GM18517 (cell line): ENCODE data around the gene FAM13B.

ENCODE experiments used
- ATAC-seq: cut with Tn5 transposase; IDR thresholded peaks from one replicate; pipeline ENCODE4 v1.9.1; 2021; ENCODE audit warnings: mild to moderate bottlenecking, moderate library complexity; ENCODE audit not compliant: unreplicated experiment

Gene FAM13B

DNA sequence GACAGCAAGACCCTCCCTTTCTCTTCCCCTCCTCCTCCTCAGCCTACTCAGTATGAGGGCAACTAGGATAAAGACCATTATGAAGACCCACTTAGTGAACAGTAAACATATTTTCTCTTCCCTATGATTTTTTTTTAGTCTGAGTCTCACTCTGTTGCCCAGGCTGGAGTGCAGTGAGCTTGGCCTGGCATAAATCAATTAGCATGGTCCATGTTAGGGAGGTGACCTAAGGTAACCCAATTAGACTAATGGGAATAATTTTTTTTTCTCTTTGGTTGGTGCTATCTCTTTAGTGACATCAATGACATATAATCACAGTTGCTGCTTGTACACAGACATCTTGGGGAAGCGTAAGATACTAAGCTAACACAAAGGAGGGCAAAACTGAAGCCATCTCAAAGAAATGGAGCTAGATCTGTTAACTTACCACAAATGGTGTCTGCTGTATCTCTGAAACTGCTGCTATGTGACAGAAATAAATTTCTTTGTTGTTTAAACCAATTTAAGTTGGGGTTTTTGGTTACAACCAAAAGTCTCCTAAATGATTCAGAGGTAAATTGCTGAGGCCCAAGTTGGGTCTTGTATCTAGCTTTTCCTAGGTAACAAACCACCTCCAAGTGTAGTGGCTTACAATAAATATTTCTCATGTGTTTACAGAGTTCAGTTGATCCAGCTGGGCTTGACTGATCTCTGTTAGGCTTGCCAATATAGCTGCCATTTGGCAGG lies 130.3 kb downstream of the FAM13B start:
- no peak for ATAC-seq

DNA sequence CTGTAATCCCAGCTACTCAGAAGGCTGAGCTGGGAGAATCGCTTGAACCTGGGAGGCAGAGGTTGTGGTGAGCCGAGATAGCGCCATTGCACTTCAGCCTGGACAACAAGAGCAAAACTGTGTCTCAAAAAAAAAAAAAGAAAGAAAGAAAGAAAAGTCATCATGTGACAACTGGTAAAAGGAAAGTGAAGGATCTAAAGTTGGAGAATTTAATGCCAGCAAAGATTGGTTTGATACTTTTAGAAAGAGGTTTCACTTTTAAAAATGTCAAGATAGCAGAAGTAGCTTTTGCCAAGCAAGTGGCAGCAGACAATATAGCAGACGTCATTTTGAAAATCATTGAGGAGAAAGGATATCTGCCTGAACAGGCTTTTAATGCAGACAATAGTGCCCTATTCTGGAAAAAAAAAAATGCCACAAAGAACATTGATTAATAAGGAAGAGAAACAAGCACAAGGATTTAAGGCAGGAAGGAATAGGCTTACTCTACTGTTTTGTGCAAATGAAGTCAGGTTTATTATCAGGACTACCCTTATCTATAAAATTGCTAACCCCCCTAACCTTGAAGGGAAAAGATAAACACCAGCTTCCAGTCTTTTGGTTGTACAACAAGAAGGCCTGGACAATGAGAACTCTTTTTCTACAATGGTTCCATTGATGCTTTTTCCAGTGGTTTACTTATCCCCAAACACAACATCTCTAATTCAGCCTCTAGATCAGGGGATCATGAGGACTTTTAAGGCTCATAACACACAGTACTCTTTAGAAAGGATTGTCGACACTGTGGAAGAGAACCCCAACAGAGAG lies 131.7 kb downstream of the FAM13B start:
- no peak for ATAC-seq

DNA sequence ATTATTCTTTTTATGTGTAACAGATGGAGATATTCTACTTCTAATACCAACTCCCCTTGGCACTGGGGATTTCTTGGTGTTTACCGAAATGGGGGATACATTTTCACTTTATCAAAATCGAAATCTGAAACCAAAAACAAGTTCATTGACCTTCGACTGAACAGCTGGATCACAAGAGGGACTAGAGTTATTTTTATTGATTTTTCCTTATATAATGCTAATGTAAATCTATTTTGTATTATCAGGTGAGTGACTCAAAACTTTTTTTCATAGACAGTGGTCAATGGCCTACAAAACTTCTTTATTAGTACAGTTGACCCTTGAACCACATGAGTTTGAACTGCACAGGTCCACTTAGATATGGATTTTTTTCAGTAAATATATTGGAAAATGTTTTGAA lies 133.4 kb downstream of the FAM13B start:
- ATAC-seq = no peak

DNA sequence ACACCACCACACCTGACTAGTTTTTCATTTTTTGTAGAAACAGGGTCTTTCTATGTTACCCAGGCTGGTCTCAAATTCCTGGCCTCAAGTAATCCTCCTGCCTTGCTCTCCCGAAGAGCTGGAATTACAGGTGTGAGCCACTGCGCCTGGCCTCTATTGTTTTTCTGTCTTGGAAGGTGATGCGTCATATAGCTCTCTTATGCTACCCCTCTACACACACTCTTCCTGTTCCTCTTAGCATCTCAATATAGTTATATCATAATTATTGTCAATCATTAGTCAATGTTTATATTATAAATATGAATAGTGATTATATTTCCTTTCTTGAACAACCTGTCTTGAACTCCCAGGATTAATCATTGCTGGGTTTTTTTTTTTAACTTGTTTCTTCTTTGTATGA lies 136.3 kb downstream of the FAM13B start:
- no peak for ATAC-seq

DNA sequence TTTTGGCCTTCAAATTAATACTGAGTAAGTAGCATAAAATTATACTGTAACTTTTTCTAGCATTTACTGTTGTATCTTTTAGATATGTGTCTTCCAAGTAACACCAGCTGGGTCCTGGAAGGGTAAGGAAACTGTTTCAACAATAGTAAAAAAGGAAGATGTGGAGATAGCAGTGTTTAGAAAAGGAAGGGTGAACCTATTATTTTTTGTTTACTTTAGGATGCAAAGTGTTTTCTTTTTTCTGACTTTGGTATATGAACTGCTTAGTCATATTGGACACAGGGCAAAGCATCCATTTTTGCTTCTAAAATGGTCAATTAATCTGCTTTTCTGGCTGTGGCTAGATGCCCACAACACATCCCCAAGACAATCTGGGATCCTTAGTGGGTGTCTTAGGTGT lies 138.3 kb downstream of the FAM13B start:
- ATAC-seq = no peak

DNA sequence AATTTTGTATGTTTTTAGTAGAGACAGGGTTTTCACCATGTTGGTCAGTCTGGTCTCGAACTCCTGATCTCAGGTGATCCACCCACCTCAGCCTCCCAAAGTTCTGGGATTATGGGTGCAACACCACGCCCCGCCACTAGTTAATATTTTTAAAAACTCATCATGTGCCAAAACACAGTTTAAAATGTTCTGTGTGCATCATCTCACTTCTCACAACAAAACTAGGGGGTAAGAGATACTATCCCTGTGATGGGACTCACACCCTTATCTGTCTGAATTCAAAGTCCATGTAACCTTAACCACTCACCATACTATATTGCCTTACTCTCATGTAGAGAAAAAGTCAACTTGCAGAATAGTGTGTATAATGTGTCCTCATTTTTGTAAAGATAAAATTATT lies 141.0 kb downstream of the FAM13B start:
- ATAC-seq = no peak

DNA sequence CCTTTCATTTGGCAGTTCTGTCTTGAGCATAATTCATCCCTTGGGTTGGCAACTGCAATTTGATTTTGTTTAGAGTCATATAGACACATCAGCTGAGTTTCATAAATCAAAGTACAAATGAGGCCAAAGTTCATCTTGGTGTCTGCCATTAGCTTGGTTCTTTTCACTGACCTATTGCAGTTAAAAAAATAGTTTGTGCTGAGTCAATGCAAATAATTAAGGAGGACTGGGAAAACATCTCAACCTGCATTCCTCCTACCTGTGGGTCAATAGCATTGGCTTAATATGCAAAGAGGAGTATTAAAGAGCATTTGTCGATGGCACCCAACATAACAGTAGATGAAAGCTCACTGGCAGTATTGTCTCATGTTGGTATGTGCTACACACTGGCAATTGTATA lies 142.0 kb downstream of the FAM13B start:
- ATAC-seq = no peak

DNA sequence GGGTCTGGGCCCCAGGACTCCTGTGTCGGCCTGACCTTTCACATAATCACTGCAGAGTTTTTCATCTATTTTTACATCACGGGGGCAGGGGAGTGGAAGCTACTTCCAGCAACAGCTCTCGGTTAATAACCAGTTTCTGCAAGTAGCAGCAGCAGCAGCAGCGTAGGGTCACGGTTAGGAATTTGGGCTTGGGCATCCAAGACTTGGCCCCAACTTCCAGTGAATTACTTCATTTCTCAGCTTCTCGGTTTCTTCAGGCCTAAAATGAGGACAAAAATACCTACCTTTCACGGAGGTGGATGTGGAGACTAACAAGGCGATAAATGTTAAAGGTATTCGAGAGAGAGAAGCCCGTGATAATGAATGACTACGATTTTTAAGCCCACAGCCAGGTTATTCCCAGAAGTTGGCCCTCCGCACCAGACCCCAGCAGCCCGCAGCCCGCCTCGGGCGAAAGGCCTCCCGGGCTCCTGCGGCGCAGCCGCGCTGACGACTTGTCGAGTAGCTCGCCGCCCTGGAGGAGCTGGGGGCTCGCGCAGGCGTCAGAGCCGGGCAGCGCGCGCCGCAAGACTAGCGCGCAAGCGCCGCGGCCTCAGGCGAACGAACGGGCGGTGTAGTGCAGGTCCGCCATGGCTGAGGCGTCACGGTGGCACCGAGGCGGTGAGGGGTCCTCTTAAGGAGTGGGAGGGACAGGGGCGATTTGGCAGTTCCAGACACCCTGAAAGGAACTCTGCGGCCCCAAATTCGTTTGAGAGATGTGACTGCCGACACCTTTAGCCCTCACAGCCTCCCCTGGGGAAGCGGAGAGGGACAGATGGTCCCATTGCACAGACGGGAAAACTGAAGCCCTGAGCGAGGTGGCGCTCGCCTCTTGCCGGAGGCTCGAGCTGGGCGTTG lies 143.8 kb downstream of the FAM13B start, which contains the start of gene PKD2L2:
Gene PKD2L2 (plus strand): TSS at position 595 of the 897 bp plus-strand sequence. CDS start 35 bp downstream, at position 630.
- peak; percentile 90 for ATAC-seq

DNA sequence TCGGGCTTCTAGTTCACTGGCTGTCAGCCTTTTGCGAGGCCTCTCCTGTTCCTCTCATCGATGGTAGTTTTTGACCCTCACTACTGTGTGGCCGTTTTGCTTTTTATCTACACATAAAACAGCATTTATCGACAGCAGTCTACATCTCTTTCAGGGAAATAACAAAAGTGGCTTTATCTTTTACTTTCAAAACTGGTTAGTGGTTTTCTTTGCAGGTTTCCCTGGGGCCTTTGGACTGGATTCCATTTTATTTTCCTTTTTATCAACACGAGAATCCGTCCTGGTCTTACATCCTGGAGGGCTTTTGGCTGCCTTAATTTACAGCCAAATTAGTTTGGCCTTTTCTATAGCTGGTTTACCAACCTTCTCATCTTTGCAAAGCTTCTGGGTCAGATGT lies 144.4 kb downstream of the FAM13B start:
- ATAC-seq = peak; percentile 2
